Nephron (organoid): Measurements from ENCODE around the gene TPPP.
"Not testable (repeated sequence)": the region's sequence is repeated elsewhere in the genome, so short reads cannot be mapped to it uniquely, and the experiment has no call there.

Experiments used
- H3K27ac Mint-ChIP-seq, 3 experiments: 2 replicates each; pipeline ENCODE4 v1.8.0; 2020; ENCODE audit warnings: mixed read lengths in 3 of 3, mild to moderate bottlenecking in 2 of 3, moderate library complexity in 1 of 3
- H3K27me3 Mint-ChIP-seq: 2 replicates; pipeline ENCODE4 v1.8.0; 2021; ENCODE audit warnings: low read depth, mild to moderate bottlenecking, moderate library complexity, mixed read lengths
- H3K36me3 Mint-ChIP-seq: 2 replicates; pipeline ENCODE4 v1.8.0; 2020; ENCODE audit warnings: low read depth, mixed read lengths
- H3K4me1 Mint-ChIP-seq: 2 replicates; pipeline ENCODE4 v1.8.0; 2020; ENCODE audit warnings: mixed read lengths
- H3K4me3 Mint-ChIP-seq, 3 experiments: 2 replicates each; pipeline ENCODE4 v1.8.0; 2020; ENCODE audit warnings: mild to moderate bottlenecking in 3 of 3, mixed read lengths in 3 of 3, moderate library complexity in 2 of 3
- H3K9me3 Mint-ChIP-seq: 2 replicates; pipeline ENCODE4 v1.8.0; 2020; ENCODE audit warnings: mixed read lengths
- CTCF ChIP-seq, 3 experiments: fragments of 200-600 bp; sonication (generic); IDR thresholded peaks; one replicate each; pipeline ENCODE4 v1.5.0; 2021; ENCODE audit warnings: antibody characterized with exemption in 3 of 3; ENCODE audit not compliant: unreplicated experiment in 3 of 3

Gene TPPP

DNA sequence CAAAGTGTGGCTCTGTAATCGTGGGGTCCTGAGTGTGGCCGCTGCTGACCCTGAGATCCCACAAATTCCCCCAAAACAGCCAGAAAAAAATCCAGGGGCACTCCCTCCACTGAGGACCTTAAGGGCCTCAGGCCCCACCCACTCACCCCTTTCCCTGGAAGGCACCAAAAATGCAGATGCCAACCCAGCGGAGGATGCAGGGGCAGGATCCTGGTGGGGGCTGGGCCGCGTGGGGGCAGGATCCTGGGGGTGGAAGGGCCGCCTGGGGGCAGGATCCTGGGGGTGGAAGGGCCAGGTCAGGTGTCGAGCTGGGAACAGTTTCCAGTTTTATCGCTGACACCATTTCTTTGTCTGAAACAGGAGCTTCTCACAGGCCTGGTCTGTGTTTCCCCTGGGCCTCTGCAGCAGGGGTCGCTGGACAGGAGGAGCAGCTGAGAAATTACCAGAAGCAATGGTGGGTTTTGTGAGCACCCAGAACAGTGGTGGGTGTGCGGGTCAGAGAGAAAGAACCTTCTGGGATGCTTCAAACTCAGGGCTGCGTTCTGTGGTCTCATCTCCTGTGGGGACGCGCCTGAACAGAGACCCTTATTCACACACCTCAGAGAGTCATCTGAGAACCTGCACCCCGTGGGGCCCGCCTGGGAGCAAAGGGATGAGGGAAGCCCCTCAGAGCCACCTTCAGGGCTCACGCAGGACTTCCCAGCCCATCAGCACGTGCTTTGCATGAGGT is 13.8 kb downstream of the TPPP start:
- not testable (repeated sequence) for H3K27ac Mint-ChIP-seq, H3K27me3 Mint-ChIP-seq, H3K9me3 Mint-ChIP-seq, H3K4me1 Mint-ChIP-seq, H3K36me3 Mint-ChIP-seq, H3K4me3 Mint-ChIP-seq

- not testable (repeated sequence) for H3K9me3 Mint-ChIP-seq
These were observed 14.6 kb downstream of the TPPP start for GRCh38 chr5:678521-678920.

GRCh38 chr5:677131-678101 is 15.7 kb downstream of the TPPP start:
- Mint-ChIP-seq H3K9me3 (no peaks in the 10 kb centered on the region), H3K27ac (no peak overlapping the region), H3K36me3 (no peaks in the 10 kb centered on the region), H3K4me3 (no peak overlapping the region), H3K27me3 (peaks cover 14% of the 10 kb centered on the region), H3K4me1 (peaks cover 7% of the 10 kb centered on the region)
- no peak for TF ChIP-seq CTCF (IDR thresholded peaks at IDR 0.05; ENCODE audit: unreplicated experiment in 3 of 3)

More at GRCh38 chr5:678521-678920, 14.6 kb downstream of the TPPP start:
- H3K4me1 Mint-ChIP-seq, H3K4me3 Mint-ChIP-seq, H3K36me3 Mint-ChIP-seq, H3K27ac Mint-ChIP-seq, H3K27me3 Mint-ChIP-seq: not testable (repeated sequence)

- no peak for TF ChIP-seq CTCF (IDR thresholded peaks at IDR 0.05; ENCODE audit: unreplicated experiment in 3 of 3)
- no peaks in the 10 kb centered on the region for H3K9me3 Mint-ChIP-seq
- H3K27me3 Mint-ChIP-seq = peaks cover 14% of the 10 kb centered on the region
- no peak overlapping the region for H3K4me3 Mint-ChIP-seq
- H3K27ac Mint-ChIP-seq = no peak overlapping the region
- H3K36me3 Mint-ChIP-seq = no peaks in the 10 kb centered on the region
- H3K4me1 Mint-ChIP-seq = peaks cover 8% of the 10 kb centered on the region
These were observed 16.5 kb downstream of the TPPP start for GRCh38 chr5:676699-677076.

DNA sequence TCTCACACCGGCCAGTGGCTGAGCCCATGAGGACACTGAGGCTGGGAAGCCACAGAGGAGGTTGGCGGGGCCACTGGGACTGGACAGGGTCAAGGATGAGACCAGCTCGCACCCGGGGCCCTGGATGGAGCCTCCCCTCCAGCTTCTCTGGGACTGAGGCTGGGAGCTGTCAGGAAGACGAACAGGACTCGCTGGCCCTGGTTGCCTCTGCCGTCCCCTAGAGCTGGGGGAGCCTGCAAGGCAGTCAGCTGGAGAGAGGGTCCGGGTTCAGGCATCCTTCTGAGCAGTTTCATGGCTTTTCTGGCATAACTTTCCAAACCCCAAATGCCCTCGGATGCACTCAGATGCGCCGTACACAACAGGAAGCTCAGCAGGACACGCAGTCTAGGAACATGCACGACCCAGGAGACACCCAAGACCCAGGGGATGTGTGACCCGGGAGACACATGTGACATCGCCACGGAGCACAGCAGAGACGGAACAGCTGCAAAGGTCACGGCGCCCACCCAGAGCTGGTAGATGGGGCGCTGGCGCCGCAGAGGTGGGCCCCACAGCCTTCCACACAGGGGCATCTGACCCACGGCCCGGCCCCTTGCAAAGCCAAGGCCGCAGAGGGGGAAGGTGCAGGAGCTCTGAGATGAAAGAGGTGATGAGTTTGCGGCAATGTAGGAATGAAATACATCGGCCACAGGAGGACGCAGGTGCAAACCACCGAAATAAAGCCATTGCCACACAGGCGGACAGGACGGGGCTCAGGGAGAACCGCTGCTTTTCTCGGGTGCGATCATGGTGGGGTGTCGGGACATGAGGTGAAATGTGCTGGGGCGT is 17.1 kb downstream of the TPPP start:
- TF ChIP-seq CTCF (IDR thresholded peaks at IDR 0.05; ENCODE audit: unreplicated experiment in 3 of 3) = no peak
- no peak overlapping the region for H3K27ac Mint-ChIP-seq
- no peak overlapping the region for H3K4me3 Mint-ChIP-seq
- H3K9me3 Mint-ChIP-seq = no peaks in the 10 kb centered on the region
- H3K27me3 Mint-ChIP-seq = peaks cover 14% of the 10 kb centered on the region
- H3K36me3 Mint-ChIP-seq = no peaks in the 10 kb centered on the region
- H3K4me1 Mint-ChIP-seq = peaks cover 8% of the 10 kb centered on the region

GRCh38 chr5:675111-675870 is 17.9 kb downstream of the TPPP start:
- TF ChIP-seq CTCF (IDR thresholded peaks at IDR 0.05; ENCODE audit: unreplicated experiment in 3 of 3) = no peak
- Mint-ChIP-seq H3K4me3 (no peak overlapping the region), H3K27me3 (peaks cover 14% of the 10 kb centered on the region), H3K9me3 (no peaks in the 10 kb centered on the region), H3K36me3 (no peaks in the 10 kb centered on the region), H3K27ac (no peak overlapping the region), H3K4me1 (peaks cover 8% of the 10 kb centered on the region)
